COLO668 (cell line): ENCODE data around the gene GDI2.

Source experiments
- DNase-seq: peaks from one replicate; lab custom pipeline; 2025; ENCODE audit not compliant: unreplicated experiment; lab: John Stamatoyannopoulos, UW

GDI2 gene

GRCh38 chr10:5744849-5745248 lies 68.4 kb downstream of the GDI2 start:
- DNase-seq, result no peak

- DNase-seq, result no peak
These were observed 69.5 kb downstream of the GDI2 start for GRCh38 chr10:5743736-5744135.

- no peak for DNase-seq
These were observed 71.1 kb downstream of the GDI2 start for GRCh38 chr10:5742116-5742515.

GRCh38 chr10:5741276-5741675 lies 72.0 kb downstream of the GDI2 start:
- DNase-seq, result no peak

- no peak for DNase-seq
These were observed 74.8 kb downstream of the GDI2 start for GRCh38 chr10:5738427-5738826.

- DNase-seq, result no peak
These were observed 75.9 kb downstream of the GDI2 start for GRCh38 chr10:5737352-5737751.

- DNase-seq, result no peak
These were observed 76.6 kb downstream of the GDI2 start for GRCh38 chr10:5736591-5736990.

GRCh38 chr10:5735119-5735518 lies 78.1 kb downstream of the GDI2 start:
- DNase-seq, result no peak

- DNase-seq, result no peak
These were observed 81.1 kb downstream of the GDI2 start for GRCh38 chr10:5732141-5732540.

- DNase-seq, result no peak
These were observed 81.7 kb downstream of the GDI2 start for GRCh38 chr10:5731559-5731958.

- DNase-seq, result no peak
These were observed 82.5 kb downstream of the GDI2 start for GRCh38 chr10:5730766-5731165.

GRCh38 chr10:5723692-5724091 lies 89.5 kb downstream of the GDI2 start:
- DNase-seq, result no peak

- no peak for DNase-seq
These were observed 93.1 kb downstream of the GDI2 start for GRCh38 chr10:5720182-5720581.

- no peak for DNase-seq
These were observed 93.7 kb downstream of the GDI2 start for GRCh38 chr10:5719546-5719945.
